H1 (cell line): Measurements from ENCODE around the gene RBP5. TPM values are rescaled to one million over a fixed set of nuclear protein-coding genes. Genes with fewer than 3 reads are reported as not detected.

Source experiments
- ASH2L ChIP-seq: fragments of 200-600, 300-600 bp; sonication (generic); IDR thresholded peaks from one replicate; pipeline ENCODE4 v1.7.1; 2017; ENCODE audit warnings: low read length
- BCL11A ChIP-seq, 2 experiments: IDR thresholded peaks; one replicate each; pipeline ENCODE4 v1.6.1; 2011; ENCODE audit warnings: low read depth in 2 of 2, low read length in 2 of 2, mild to moderate bottlenecking in 2 of 2
- CREB1 ChIP-seq: IDR thresholded peaks from 2 replicates; pipeline ENCODE4 v1.6.1; 2012; ENCODE audit warnings: inconsistent platforms
- KDM4A ChIP-seq: IDR thresholded peaks from one replicate; pipeline ENCODE4 v1.7.1; 2012; ENCODE audit warnings: low read depth, mild to moderate bottlenecking, moderate library complexity, low read length, inconsistent platforms; ENCODE audit not compliant: severe bottlenecking
- POLR2A ChIP-seq, 2 experiments: IDR thresholded peaks; 1 replicate in 1 of 2; 2 replicates in 1 of 2; pipeline ENCODE4 v1.6.1; 2011; ENCODE audit warnings: low read depth in 2 of 2, low read length in 2 of 2, mild to moderate bottlenecking in 2 of 2; ENCODE audit errors: control extremely low read depth in 1 of 2
- POLR2AphosphoS5 ChIP-seq: IDR thresholded peaks from 2 replicates; pipeline ENCODE4 v1.6.1; 2011; ENCODE audit warnings: low read depth, low read length
- SIRT6 ChIP-seq: IDR thresholded peaks from one replicate; pipeline ENCODE4 v1.7.1; 2012; ENCODE audit warnings: low read length, inconsistent platforms
- SUZ12 ChIP-seq: fragments of 200-600 bp; sonication (generic); IDR thresholded peaks from 2 replicates; pipeline ENCODE4 v1.6.1; 2012; ENCODE audit warnings: mild to moderate bottlenecking, inconsistent platforms, low read length, moderate library complexity, mixed read lengths
- TAF7 ChIP-seq: optimal IDR thresholded peaks from 2 replicates; pipeline ENCODE3; 2011; ENCODE audit warnings: low read depth, mild to moderate bottlenecking, inconsistent platforms, low read length, moderate library complexity, borderline replicate concordance
- polyA plus RNA-seq, 7 experiments: library from polyadenylated mRNA; depleted of rRNA in 3 of 7; stranded (reverse) in 5 of 7; unstranded in 2 of 7; fragments of >200 nt in 5 of 7; fragments of 200-250 nt in 2 of 7; gene quantifications; 1 replicate in 5 of 7; 2 replicates in 1 of 7; 4 replicates in 1 of 7; pipeline versions ENCODE4 v1.2.1 to v1.2.3, GENCODE V29; 2011 to 2013; ENCODE audit warnings: missing spikeins in 2 of 7, mixed read lengths in 2 of 7
- total RNA-seq: library from RNA; stranded (reverse); fragmentation: NEBNext Ultra II Directional; extraction: Animal tissue kit (Norgen Biotek cat#: 25700); gene quantifications from 2 replicates; pipeline ENCODE4 v1.2.1, GENCODE V29; 2021
- TF ChIP-seq, protein P1 (sequence below): fragments of 300-600 bp; sonication (generic); IDR thresholded peaks from 2 replicates; pipeline ENCODE4 v1.7.1; 2012; ENCODE audit warnings: low read length, moderate library complexity, mild to moderate bottlenecking, inconsistent platforms; ENCODE audit not compliant: insufficient replicate concordance

Gene RBP5
- total and polyA plus RNA-seq, 2 of the 8 experiments (the other 6 are each of a cell fraction or from before 2014, with no cell fraction given), result 1.2 to 1.9 TPM

- TF ChIP-seq, protein P1, sequence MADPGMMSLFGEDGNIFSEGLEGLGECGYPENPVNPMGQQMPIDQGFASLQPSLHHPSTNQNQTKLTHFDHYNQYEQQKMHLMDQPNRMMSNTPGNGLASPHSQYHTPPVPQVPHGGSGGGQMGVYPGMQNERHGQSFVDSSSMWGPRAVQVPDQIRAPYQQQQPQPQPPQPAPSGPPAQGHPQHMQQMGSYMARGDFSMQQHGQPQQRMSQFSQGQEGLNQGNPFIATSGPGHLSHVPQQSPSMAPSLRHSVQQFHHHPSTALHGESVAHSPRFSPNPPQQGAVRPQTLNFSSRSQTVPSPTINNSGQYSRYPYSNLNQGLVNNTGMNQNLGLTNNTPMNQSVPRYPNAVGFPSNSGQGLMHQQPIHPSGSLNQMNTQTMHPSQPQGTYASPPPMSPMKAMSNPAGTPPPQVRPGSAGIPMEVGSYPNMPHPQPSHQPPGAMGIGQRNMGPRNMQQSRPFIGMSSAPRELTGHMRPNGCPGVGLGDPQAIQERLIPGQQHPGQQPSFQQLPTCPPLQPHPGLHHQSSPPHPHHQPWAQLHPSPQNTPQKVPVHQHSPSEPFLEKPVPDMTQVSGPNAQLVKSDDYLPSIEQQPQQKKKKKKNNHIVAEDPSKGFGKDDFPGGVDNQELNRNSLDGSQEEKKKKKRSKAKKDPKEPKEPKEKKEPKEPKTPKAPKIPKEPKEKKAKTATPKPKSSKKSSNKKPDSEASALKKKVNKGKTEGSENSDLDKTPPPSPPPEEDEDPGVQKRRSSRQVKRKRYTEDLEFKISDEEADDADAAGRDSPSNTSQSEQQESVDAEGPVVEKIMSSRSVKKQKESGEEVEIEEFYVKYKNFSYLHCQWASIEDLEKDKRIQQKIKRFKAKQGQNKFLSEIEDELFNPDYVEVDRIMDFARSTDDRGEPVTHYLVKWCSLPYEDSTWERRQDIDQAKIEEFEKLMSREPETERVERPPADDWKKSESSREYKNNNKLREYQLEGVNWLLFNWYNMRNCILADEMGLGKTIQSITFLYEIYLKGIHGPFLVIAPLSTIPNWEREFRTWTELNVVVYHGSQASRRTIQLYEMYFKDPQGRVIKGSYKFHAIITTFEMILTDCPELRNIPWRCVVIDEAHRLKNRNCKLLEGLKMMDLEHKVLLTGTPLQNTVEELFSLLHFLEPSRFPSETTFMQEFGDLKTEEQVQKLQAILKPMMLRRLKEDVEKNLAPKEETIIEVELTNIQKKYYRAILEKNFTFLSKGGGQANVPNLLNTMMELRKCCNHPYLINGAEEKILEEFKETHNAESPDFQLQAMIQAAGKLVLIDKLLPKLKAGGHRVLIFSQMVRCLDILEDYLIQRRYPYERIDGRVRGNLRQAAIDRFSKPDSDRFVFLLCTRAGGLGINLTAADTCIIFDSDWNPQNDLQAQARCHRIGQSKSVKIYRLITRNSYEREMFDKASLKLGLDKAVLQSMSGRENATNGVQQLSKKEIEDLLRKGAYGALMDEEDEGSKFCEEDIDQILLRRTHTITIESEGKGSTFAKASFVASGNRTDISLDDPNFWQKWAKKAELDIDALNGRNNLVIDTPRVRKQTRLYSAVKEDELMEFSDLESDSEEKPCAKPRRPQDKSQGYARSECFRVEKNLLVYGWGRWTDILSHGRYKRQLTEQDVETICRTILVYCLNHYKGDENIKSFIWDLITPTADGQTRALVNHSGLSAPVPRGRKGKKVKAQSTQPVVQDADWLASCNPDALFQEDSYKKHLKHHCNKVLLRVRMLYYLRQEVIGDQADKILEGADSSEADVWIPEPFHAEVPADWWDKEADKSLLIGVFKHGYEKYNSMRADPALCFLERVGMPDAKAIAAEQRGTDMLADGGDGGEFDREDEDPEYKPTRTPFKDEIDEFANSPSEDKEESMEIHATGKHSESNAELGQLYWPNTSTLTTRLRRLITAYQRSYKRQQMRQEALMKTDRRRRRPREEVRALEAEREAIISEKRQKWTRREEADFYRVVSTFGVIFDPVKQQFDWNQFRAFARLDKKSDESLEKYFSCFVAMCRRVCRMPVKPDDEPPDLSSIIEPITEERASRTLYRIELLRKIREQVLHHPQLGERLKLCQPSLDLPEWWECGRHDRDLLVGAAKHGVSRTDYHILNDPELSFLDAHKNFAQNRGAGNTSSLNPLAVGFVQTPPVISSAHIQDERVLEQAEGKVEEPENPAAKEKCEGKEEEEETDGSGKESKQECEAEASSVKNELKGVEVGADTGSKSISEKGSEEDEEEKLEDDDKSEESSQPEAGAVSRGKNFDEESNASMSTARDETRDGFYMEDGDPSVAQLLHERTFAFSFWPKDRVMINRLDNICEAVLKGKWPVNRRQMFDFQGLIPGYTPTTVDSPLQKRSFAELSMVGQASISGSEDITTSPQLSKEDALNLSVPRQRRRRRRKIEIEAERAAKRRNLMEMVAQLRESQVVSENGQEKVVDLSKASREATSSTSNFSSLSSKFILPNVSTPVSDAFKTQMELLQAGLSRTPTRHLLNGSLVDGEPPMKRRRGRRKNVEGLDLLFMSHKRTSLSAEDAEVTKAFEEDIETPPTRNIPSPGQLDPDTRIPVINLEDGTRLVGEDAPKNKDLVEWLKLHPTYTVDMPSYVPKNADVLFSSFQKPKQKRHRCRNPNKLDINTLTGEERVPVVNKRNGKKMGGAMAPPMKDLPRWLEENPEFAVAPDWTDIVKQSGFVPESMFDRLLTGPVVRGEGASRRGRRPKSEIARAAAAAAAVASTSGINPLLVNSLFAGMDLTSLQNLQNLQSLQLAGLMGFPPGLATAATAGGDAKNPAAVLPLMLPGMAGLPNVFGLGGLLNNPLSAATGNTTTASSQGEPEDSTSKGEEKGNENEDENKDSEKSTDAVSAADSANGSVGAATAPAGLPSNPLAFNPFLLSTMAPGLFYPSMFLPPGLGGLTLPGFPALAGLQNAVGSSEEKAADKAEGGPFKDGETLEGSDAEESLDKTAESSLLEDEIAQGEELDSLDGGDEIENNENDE, result no peak
- 0 out of 3 replicates have a peak, but pooled peaks of 1 of the 2 experiments have one; percentile 14 for TF ChIP-seq POLR2A (IDR thresholded peaks at IDR 0.05; ENCODE audit: control extremely low read depth in 1 of 2, low read depth in 2 of 2, low read length in 2 of 2)
- peak; percentile 44 for TF ChIP-seq ASH2L
- TF ChIP-seq POLR2AphosphoS5, result no peak
- TF ChIP-seq CREB1, result peak; percentile 13; the same call in 1 of the 2 replicates
- no peak for TF ChIP-seq BCL11A (IDR thresholded peaks at IDR 0.05; ENCODE audit: low read depth in 2 of 2, low read length in 2 of 2)
- TF ChIP-seq TAF7, result peak; percentile 43
- no peak for TF ChIP-seq SIRT6
- TF ChIP-seq KDM4A, result no peak
- TF ChIP-seq SUZ12, result no peak
These were observed 36.3 kb downstream of the RBP5 start, which contains the start of gene C1R (continued) for GRCh38 chr12:7092229-7092985.
